T-cell (primary cell): ENCODE results near the gene CYP27C1. TPM values are rescaled to one million over a fixed set of nuclear protein-coding genes. Genes with fewer than 3 reads are reported as not detected.
"Not testable (repeated sequence)": the region's sequence is repeated elsewhere in the genome, so short reads cannot be mapped to it uniquely, and the experiment has no call there.

Experiments used
- ATAC-seq, 4 experiments: fragments of 200-7000 bp in 3 of 4; fragments of 150-1000 bp in 1 of 4; cut with Tn5 transposase; replicated peaks in 1 of 4; 1 replicate in 3 of 4; 2 replicates in 1 of 4; pipeline ENCODE4 v1.10.0; 2021; ENCODE audit warnings: moderate library complexity in 3 of 4, mild to moderate bottlenecking in 2 of 4, moderate number of reproducible peaks in 1 of 4
- CTCF ChIA-PET, 2 donors: fragments of 300-600 bp; sonication (Branson Sonifier 250); formaldehyde crosslinking; loops; one replicate each; lab custom pipeline; 2022; ENCODE audit warnings: antibody characterized with exemption in 2 of 2; lab: Charles Lee
- POLR2A ChIA-PET, 2 donors: fragments of 300-600 bp; sonication (Branson Sonifier 250); formaldehyde crosslinking; loops; one replicate each; lab custom pipeline; 2022; ENCODE audit warnings: antibody characterized with exemption in 2 of 2; lab: Charles Lee
- DNase-seq, 35 experiments: peaks; one replicate each; pipeline versions ENCODE4 v3.0.0 to v3.0.0-alpha.2; 2013 to 2023
- H3K27ac ChIP-seq: one replicate; pipeline ENCODE4 v1.5.1; 2013; ENCODE audit warnings: low read length
- H3K27me3 ChIP-seq, 2 experiments: replicated peaks in 1 of 2; 1 replicate in 1 of 2; 2 replicates in 1 of 2; pipeline versions ENCODE4 v1.6.1 to v1.7.0; 2013; ENCODE audit warnings: low read length in 1 of 2, mixed read lengths in 1 of 2; ENCODE audit not compliant: control insufficient read depth in 2 of 2, insufficient read depth in 2 of 2; ENCODE audit errors: extremely low read depth in 1 of 2
- H3K36me3 ChIP-seq, 2 donors: 1 replicate in 1 of 2; 2 replicates in 1 of 2; pipeline versions ENCODE4 v1.6.1 to v1.7.0; 2013; ENCODE audit warnings: low read length in 1 of 2; ENCODE audit not compliant: control insufficient read depth in 2 of 2, insufficient read depth in 1 of 2; ENCODE audit errors: extremely low read depth in 1 of 2
- H3K4me1 ChIP-seq, 2 experiments: 1 replicate in 1 of 2; 2 replicates in 1 of 2; pipeline versions ENCODE4 v1.6.1 to v1.7.0; 2013; ENCODE audit warnings: low read length in 2 of 2, mixed read lengths in 1 of 2; ENCODE audit not compliant: insufficient read depth in 2 of 2, control insufficient read depth in 1 of 2; ENCODE audit errors: extremely low read depth in 1 of 2
- H3K4me3 ChIP-seq, 2 donors: 1 replicate in 1 of 2; 2 replicates in 1 of 2; pipeline versions ENCODE4 v1.5.1 to v1.7.0; 2013; ENCODE audit warnings: mild to moderate bottlenecking in 2 of 2, low read length in 1 of 2, moderate library complexity in 1 of 2; ENCODE audit not compliant: control insufficient read depth in 1 of 2; ENCODE audit errors: extremely low read depth in 1 of 2
- H3K9me3 ChIP-seq: 2 replicates; pipeline ENCODE4 v1.7.0; 2013
- H3K27ac Mint-ChIP-seq, 2 donors: one replicate each; pipeline ENCODE4 v1.8.0; 2020 to 2021; ENCODE audit warnings: mild to moderate bottlenecking in 2 of 2, mixed read lengths in 2 of 2
- H3K27me3 Mint-ChIP-seq, 2 donors: one replicate each; pipeline ENCODE4 v1.8.0; 2021 to 2022; ENCODE audit warnings: mixed read lengths in 2 of 2
- H3K36me3 Mint-ChIP-seq: one replicate; pipeline ENCODE4 v1.8.0; 2021; ENCODE audit warnings: mixed read lengths
- H3K4me1 Mint-ChIP-seq, 3 donors: one replicate each; pipeline ENCODE4 v1.8.0; 2020 to 2022; ENCODE audit warnings: mixed read lengths in 3 of 3, mild to moderate bottlenecking in 1 of 3
- H3K4me3 Mint-ChIP-seq, 3 donors: one replicate each; pipeline ENCODE4 v1.8.0; 2020 to 2022; ENCODE audit warnings: mild to moderate bottlenecking in 3 of 3, mixed read lengths in 3 of 3, moderate library complexity in 3 of 3
- H3K9me3 Mint-ChIP-seq, 3 donors: one replicate each; pipeline ENCODE4 v1.8.0; 2020 to 2022; ENCODE audit warnings: mixed read lengths in 3 of 3
- WGBS: methylation state at CpG from one replicate; pipeline ENCODE4 v1.1.5; 2013; ENCODE audit warnings: missing lambda C conversion rate; ENCODE audit not compliant: insufficient coverage; 5-methylcytosine and 5-hydroxymethylcytosine counted together
- total RNA-seq, 35 experiments: library from RNA in 6 of 35; stranded (reverse) in 6 of 35; fragments of 120-200 nt in 1 of 35; gene quantifications; one replicate each; pipeline versions ENCODE4 v1.2.1 to v1.2.4 and lab custom pipeline; 2013 to 2026

The CYP27C1 gene
- total RNA-seq, 5 donors from 2014 or later (not counting 1 experiment from before 2014, with no cell fraction given): 0.16 TPM; not detected in 4

GRCh38 chr2:127233710-127234109 lies 13.6 kb upstream of the CYP27C1 start:
- no peak overlapping the region for H3K4me3 Mint-ChIP-seq
- no peak overlapping the region for H3K27ac Mint-ChIP-seq
- H3K36me3 Mint-ChIP-seq: peaks cover 21% of the 10 kb centered on the region
- no peaks in the 10 kb centered on the region for H3K36me3 ChIP-seq
- WGBS: 100% methylated on average over 6 of the region's 8 CpGs
- ChIA-PET POLR2A (no interaction called here), CTCF (no interaction called here)
- no peaks in the 10 kb centered on the region for H3K4me1 ChIP-seq
- H3K27me3 Mint-ChIP-seq: no peaks in the 10 kb centered on the region
- H3K27ac ChIP-seq: no peak overlapping the region
- no peaks in the 10 kb centered on the region for H3K4me1 Mint-ChIP-seq
- no peak overlapping the region for H3K4me3 ChIP-seq
- no peaks in the 10 kb centered on the region for H3K9me3 ChIP-seq
- H3K9me3 Mint-ChIP-seq: peaks cover 0 to 16% (median 7%) of the 10 kb centered on the region in 3 donors
- DNase-seq (no peak), ATAC-seq (no peak)
- no peaks in the 10 kb centered on the region for H3K27me3 ChIP-seq

- Histone ChIP-seq H3K4me1 (peaks cover 0 to 4% of the 10 kb centered on the region in 2 experiments), H3K36me3 (no peaks in the 10 kb centered on the region), H3K9me3 (no peaks in the 10 kb centered on the region), H3K27me3 (peaks cover 0 to 16% of the 10 kb centered on the region in 2 experiments), H3K4me3 (no peak overlapping the region), H3K27ac (no peak overlapping the region)
- WGBS: 86% methylated on average over 5 of the region's 6 CpGs
- ATAC-seq (no peak), DNase-seq (no peak)
- H3K4me1 Mint-ChIP-seq: peaks cover 0 to 5% (median 2%) of the 10 kb centered on the region in 3 donors
- CTCF ChIA-PET: no interaction called here
- peaks cover 8 to 15% of the 10 kb centered on the region in 2 donors for H3K27me3 Mint-ChIP-seq
- peaks cover 4 to 5% (median 4%) of the 10 kb centered on the region in 3 donors for H3K9me3 Mint-ChIP-seq
- peaks cover 8% of the 10 kb centered on the region for H3K36me3 Mint-ChIP-seq
- POLR2A ChIA-PET: no interaction called here
- no peak overlapping the region for H3K4me3 Mint-ChIP-seq
- H3K27ac Mint-ChIP-seq: no peak overlapping the region
Observed at GRCh38 chr2:127231130-127231865, 11.2 kb upstream of the CYP27C1 start.

DNA sequence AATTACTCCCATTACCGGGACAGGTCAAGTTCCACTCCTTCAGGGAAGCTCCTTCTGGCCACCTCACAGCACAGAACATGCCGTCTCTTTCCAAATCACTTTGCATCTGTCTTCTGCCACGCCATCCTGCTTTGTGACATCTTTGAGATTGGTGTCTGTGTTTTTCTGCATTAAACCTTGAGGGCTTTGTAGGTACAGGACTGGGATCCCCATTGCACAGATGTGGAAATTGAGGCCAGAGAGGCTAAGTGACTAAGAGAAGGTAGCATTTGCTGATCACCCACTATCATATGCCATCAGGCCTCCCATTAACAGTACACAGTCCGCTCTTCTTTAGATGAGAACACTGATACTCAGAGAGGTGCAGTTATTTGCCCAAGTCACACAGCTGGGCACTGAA lies 9.5 kb upstream of the CYP27C1 start:
- peaks cover 8% of the 10 kb centered on the region for H3K36me3 Mint-ChIP-seq
- no peak overlapping the region for H3K4me3 Mint-ChIP-seq
- 90% methylated on average over 2 of the region's 4 CpGs for WGBS
- H3K27me3 Mint-ChIP-seq: peaks cover 20 to 32% of the 10 kb centered on the region in 2 donors
- DNase-seq (no peak), ATAC-seq (no peak)
- H3K4me1 ChIP-seq: peaks cover 0 to 5% of the 10 kb centered on the region in 2 experiments
- ChIA-PET CTCF (no interaction called here), POLR2A (no interaction called here)
- no peaks in the 10 kb centered on the region for H3K36me3 ChIP-seq
- peaks cover 3 to 21% of the 10 kb centered on the region in 2 experiments for H3K27me3 ChIP-seq
- no peak overlapping the region for H3K4me3 ChIP-seq
- no peak overlapping the region for H3K27ac Mint-ChIP-seq
- no peak overlapping the region for H3K27ac ChIP-seq
- H3K9me3 ChIP-seq: no peaks in the 10 kb centered on the region
- peaks cover 0 to 5% (median 2%) of the 10 kb centered on the region in 3 donors for H3K4me1 Mint-ChIP-seq
- peaks cover 4 to 5% (median 4%) of the 10 kb centered on the region in 3 donors for H3K9me3 Mint-ChIP-seq

DNA sequence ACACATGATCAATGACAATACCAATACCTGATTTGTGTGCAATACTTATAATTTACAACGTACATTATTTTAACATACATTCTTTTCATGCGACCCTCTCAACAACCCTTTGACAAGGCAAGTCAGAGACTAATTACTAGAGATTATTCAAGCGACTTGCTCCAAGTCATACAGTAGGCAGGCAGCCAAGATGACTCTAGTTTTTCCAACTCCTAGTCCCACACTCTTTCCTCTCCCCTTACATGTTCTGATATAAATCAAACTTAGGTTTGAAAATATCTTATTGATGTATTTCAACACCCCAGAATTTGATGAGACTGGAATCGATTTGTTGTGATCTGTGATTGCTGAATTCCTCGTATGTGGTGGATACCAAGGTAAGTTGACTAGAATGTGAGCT lies 8.0 kb upstream of the CYP27C1 start:
- ATAC-seq (no peak), DNase-seq (no peak)
- Mint-ChIP-seq H3K4me1 (peaks cover 0 to 5% (median 2%) of the 10 kb centered on the region in 3 donors), H3K4me3 (no peak overlapping the region), H3K36me3 (peaks cover 8% of the 10 kb centered on the region), H3K27me3 (peaks cover 28 to 42% of the 10 kb centered on the region in 2 donors), H3K9me3 (peaks cover 4 to 5% (median 4%) of the 10 kb centered on the region in 3 donors), H3K27ac (no peak overlapping the region)
- Histone ChIP-seq H3K4me3 (no peak overlapping the region), H3K27me3 (peaks cover 3 to 23% of the 10 kb centered on the region in 2 experiments), H3K27ac (no peak overlapping the region), H3K36me3 (no peaks in the 10 kb centered on the region), H3K9me3 (no peaks in the 10 kb centered on the region), H3K4me1 (peaks cover 0 to 5% of the 10 kb centered on the region in 2 experiments)
- 93% methylated on average over 2 of the region's 5 CpGs for WGBS
- POLR2A ChIA-PET: no interaction called here
- CTCF ChIA-PET: no interaction called here

DNA sequence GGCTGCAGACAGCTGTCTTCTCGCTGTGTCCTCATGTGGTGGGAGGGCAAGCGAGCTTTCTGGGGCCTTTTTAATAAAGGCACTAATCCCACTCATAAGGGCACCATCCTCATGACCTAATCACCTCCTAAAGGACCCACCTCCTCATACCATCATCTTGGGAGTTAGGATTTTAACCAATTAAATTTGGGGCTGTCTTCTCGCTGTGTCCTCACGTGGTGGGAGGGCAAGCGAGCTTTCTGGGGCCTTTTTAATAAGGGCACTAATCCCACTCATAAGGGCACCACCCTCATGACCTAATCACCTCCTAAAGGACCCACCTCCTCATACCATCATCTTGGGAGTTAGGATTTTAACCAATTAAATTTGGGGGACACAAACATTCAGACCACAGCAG lies 7.2 kb upstream of the CYP27C1 start:
- H3K9me3 ChIP-seq, H3K4me3 Mint-ChIP-seq, H3K9me3 Mint-ChIP-seq, DNase-seq, H3K4me3 ChIP-seq, H3K4me1 Mint-ChIP-seq, H3K27ac Mint-ChIP-seq, POLR2A ChIA-PET, H3K27ac ChIP-seq, H3K4me1 ChIP-seq, CTCF ChIA-PET, H3K36me3 ChIP-seq, ATAC-seq, H3K36me3 Mint-ChIP-seq: not testable (repeated sequence)
- peaks cover 32 to 45% of the 10 kb centered on the region in 2 donors for H3K27me3 Mint-ChIP-seq
- no CpG with 5 or more reads among the region's 5 CpGs for WGBS
- H3K27me3 ChIP-seq: peaks cover 3 to 31% of the 10 kb centered on the region in 2 experiments

GRCh38 chr2:127226520-127227263 lies 6.6 kb upstream of the CYP27C1 start:
- H3K4me3 Mint-ChIP-seq: no peak overlapping the region
- 24% methylated on average over 6 of the region's 10 CpGs for WGBS
- ATAC-seq: no peak

More at GRCh38 chr2:127226520-127227263, 6.6 kb upstream of the CYP27C1 start:
- H3K4me3 ChIP-seq: no peak overlapping the region
- ChIA-PET CTCF (no interaction called here), POLR2A (no interaction called here)
- H3K36me3 ChIP-seq: no peaks in the 10 kb centered on the region
- DNase-seq: no peak
- no peaks in the 10 kb centered on the region for H3K9me3 ChIP-seq
- no peak overlapping the region for H3K27ac ChIP-seq
- Mint-ChIP-seq H3K4me1 (peaks cover 0 to 5% (median 2%) of the 10 kb centered on the region in 3 donors), H3K9me3 (peaks cover 4 to 5% (median 4%) of the 10 kb centered on the region in 3 donors), H3K27ac (no peak overlapping the region), H3K27me3 (peaks cover 32 to 46% of the 10 kb centered on the region in 2 donors), H3K36me3 (peaks cover 2% of the 10 kb centered on the region)
- peaks cover 3 to 35% of the 10 kb centered on the region in 2 experiments for H3K27me3 ChIP-seq
- H3K4me1 ChIP-seq: peaks cover 0 to 5% of the 10 kb centered on the region in 2 experiments
